LNCaP clone FGC (cell line): Measurements from ENCODE around the gene CACNA1E.

ENCODE experiments used
- DNase-seq: peaks from one replicate; pipeline ENCODE4 v3.0.0-alpha.2; 2011; ENCODE audit warnings: low read depth
- H3K4me3 ChIP-seq: 2 replicates; pipeline ENCODE4 v1.5.1; 2011; ENCODE audit warnings: mild to moderate bottlenecking, low read depth, low read length, control low read depth
- CTCF ChIP-seq: IDR thresholded peaks from 2 replicates; pipeline ENCODE4 v1.5.1; 2012; ENCODE audit warnings: mild to moderate bottlenecking; ENCODE audit not compliant: control insufficient read depth, insufficient read depth; ENCODE audit errors: extremely low read depth

CACNA1E gene

GRCh38 chr1:181742426-181742825 is 259.1 kb downstream of the CACNA1E start:
- DNase-seq, result no peak
- no peak for TF ChIP-seq CTCF

GRCh38 chr1:181743878-181744312 is 260.6 kb downstream of the CACNA1E start:
- TF ChIP-seq CTCF, result no peak
- H3K4me3 ChIP-seq, result no peak overlapping the region
- DNase-seq, result peak; percentile 69

More at GRCh38 chr1:181742426-181742825, 259.1 kb downstream of the CACNA1E start:
- no peak overlapping the region for H3K4me3 ChIP-seq

- no peak for DNase-seq
- TF ChIP-seq CTCF, result no peak
- no peak overlapping the region for H3K4me3 ChIP-seq
These were observed 262.9 kb downstream of the CACNA1E start for GRCh38 chr1:181746224-181746623.

DNA sequence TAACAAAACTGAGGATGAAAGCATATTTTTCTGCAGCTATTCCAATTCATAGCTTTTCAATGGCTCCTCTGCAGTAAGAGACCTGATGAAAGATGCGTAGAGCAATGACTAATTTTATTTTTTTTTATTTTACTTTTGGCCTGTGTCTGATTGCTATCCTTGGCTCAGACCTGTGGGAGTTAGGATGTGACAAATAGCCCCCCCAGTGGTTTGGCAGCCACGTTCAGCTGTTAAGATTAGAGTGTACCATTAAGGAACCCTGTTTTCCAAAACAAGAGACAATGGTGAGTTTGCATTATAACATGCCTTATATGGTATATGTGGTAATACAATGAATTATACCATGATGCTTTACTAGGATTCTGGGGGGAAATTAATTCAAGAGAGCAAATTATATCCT is 264.7 kb downstream of the CACNA1E start:
- no peak overlapping the region for H3K4me3 ChIP-seq
- TF ChIP-seq CTCF, result no peak
- no peak for DNase-seq

DNA sequence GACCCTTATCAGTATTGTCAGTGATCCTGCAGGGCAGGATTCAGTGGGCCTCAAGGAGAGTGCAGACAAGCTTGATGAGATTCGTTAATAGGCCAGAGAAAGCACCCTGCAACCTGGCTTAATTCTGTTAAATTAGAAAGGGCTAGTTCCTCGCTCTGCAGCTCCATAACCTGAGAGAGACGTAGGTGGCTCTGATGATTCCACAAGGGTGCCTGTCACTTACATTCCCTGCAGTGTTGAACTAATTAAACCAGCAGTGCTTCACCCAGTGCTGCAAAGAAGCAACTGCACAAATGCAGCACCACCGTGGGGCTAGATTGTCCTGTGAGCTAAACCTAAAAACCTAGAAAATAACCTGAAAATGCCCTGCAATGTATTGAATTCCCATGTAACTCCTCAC is 270.8 kb downstream of the CACNA1E start:
- DNase-seq, result no peak
- no peak for TF ChIP-seq CTCF

DNA sequence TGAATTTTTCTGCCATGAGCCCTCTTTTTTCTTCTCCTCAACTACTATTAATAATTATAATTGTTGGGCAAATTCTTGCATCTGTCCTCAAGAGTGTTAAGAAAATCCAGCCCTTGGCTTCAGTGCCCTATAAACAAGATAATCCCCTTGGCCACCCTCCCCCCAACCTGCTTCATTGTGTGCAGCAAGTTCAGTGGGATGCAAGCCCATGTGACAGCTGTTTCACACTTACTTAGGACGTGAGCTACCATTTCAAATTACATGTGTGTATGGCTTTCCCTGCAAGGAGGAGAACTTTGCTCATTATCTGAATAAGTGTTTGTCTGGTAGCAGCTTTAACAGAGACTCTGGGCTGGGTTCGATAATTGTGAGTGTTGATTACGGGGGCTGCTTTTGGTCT is 276.2 kb downstream of the CACNA1E start:
- H3K4me3 ChIP-seq, result no peak overlapping the region
- DNase-seq, result no peak
- no peak for TF ChIP-seq CTCF

More for the DNA sequence above, 270.8 kb downstream of the CACNA1E start:
- no peak overlapping the region for H3K4me3 ChIP-seq

DNA sequence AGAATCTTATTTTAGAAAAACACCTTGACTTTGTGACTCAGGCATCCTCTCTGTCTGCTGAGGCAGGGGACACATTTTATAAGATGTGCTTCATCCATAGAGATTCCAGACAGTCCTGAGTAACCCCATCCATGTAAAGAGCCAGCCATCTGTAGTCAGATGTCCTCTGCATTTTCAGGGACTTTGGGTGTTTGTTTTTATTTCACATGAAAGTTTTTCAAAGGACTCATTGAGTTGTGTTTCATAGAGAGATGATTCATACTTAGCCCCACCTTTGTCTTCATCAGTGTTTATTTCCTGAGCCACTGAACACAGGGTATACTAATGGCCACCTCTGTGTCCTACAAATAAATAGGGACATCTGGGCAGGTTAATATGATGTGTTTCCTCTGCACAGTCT is 280.4 kb downstream of the CACNA1E start:
- no peak overlapping the region for H3K4me3 ChIP-seq
- no peak for DNase-seq
- TF ChIP-seq CTCF, result no peak
